Measurements from ENCODE around the gene ACTL7B.

- TF ChIP-seq CTCF (IDR thresholded peaks at IDR 0.05; ENCODE audit: poor library complexity) (no peak), EZH2phosphoT487 (IDR thresholded peaks at IDR 0.05; ENCODE audit: low read depth, severe bottlenecking, unreplicated experiment) (no peak), EZH2 (IDR thresholded peaks at IDR 0.05; ENCODE audit: borderline replicate concordance) (no peak)
Observed at GRCh38 chr9:108842610-108843295, 13.0 kb downstream of the ACTL7B start.

All from hepatocyte (in vitro differentiated cells).